Measurements from ENCODE around the gene C13orf42.

C13orf42 gene

GRCh38 chr13:51148223-51148951 lies 37.3 kb upstream of the C13orf42 start:
- no peak overlapping the region for H3K27ac ChIP-seq
- no peak for DNase-seq (ENCODE audit: low spot score)
- no peak for TF ChIP-seq CTCF (conservative IDR thresholded peaks at IDR 0.05; ENCODE audit: low read depth)
- CTCF ChIA-PET, result interaction anchor here (0.6 to 2.1 kb wide), 8 partner anchors 27 to 781 kb away, joined by 3 to 15 read pairs (median 4); no protein-coding TSS in a partner anchor
- POLR2A ChIA-PET (ENCODE audit: low non-redundant PET), result no interaction called here

- H3K27ac ChIP-seq, result no peak overlapping the region
- CTCF ChIA-PET, result interaction anchor here (2.1 kb wide), 1 partner anchor 138 kb away, joined by 15 read pairs; no protein-coding TSS in a partner anchor
- POLR2A ChIA-PET (ENCODE audit: low non-redundant PET), result no interaction called here
- DNase-seq (ENCODE audit: low spot score), result no peak
- no peak for TF ChIP-seq CTCF (conservative IDR thresholded peaks at IDR 0.05; ENCODE audit: low read depth)
These were observed 36.7 kb upstream of the C13orf42 start for GRCh38 chr13:51147732-51148131.

- no peak overlapping the region for H3K27ac ChIP-seq
- ChIA-PET CTCF (interaction anchor here (0.9 kb wide), 1 partner anchor 21 kb away, joined by 3 read pairs; no protein-coding TSS in a partner anchor), POLR2A (ENCODE audit: low non-redundant PET) (no interaction called here)
- TF ChIP-seq CTCF (conservative IDR thresholded peaks at IDR 0.05; ENCODE audit: low read depth), result no peak
- DNase-seq (ENCODE audit: low spot score), result no peak
These were observed 35.6 kb upstream of the C13orf42 start for GRCh38 chr13:51146667-51147066.

- H3K27ac ChIP-seq, result no peak overlapping the region
- DNase-seq (ENCODE audit: low spot score), result no peak
- CTCF ChIA-PET, result no interaction called here
- TF ChIP-seq CTCF (conservative IDR thresholded peaks at IDR 0.05; ENCODE audit: low read depth), result no peak
- POLR2A ChIA-PET (ENCODE audit: low non-redundant PET), result no interaction called here
These were observed 26.2 kb upstream of the C13orf42 start for GRCh38 chr13:51137250-51137649.

GRCh38 chr13:51136276-51136980 lies 25.4 kb upstream of the C13orf42 start:
- DNase-seq (ENCODE audit: low spot score), result no peak
- ChIA-PET POLR2A (ENCODE audit: low non-redundant PET) (no interaction called here), CTCF (no interaction called here)
- H3K27ac ChIP-seq, result no peak overlapping the region
- no peak for TF ChIP-seq CTCF (conservative IDR thresholded peaks at IDR 0.05; ENCODE audit: low read depth)

- ChIA-PET POLR2A (ENCODE audit: low non-redundant PET) (no interaction called here), CTCF (interaction anchor here (0.7 kb wide), 1 partner anchor 1488 kb away, joined by 3 read pairs; no protein-coding TSS in a partner anchor)
- no peak for DNase-seq (ENCODE audit: low spot score)
- no peak for TF ChIP-seq CTCF (conservative IDR thresholded peaks at IDR 0.05; ENCODE audit: low read depth)
- no peak overlapping the region for H3K27ac ChIP-seq
These were observed 23.8 kb upstream of the C13orf42 start for GRCh38 chr13:51134763-51135365.
